Activated naive CD4-positive, alpha-beta T cell treated with anti-CD3 and anti-CD28 coated beads, Interleukin-2, amount 10 ng/mL, durations not matched to agents 7 days and 5 days (primary cell): ENCODE results near the gene FOXO3.

Experiments
- CTCF ChIA-PET: fragments of 350-600 bp; sonication (Branson Sonifier 250); formaldehyde crosslinking; loops from one replicate; lab custom pipeline; 2021; ENCODE audit warnings: antibody characterized with exemption; lab: Charles Lee
- DNase-seq: peaks from one replicate; pipeline ENCODE4 v3.0.0-alpha.2; 2020
- H3K27ac Mint-ChIP-seq: one replicate; pipeline ENCODE4 v1.8.0; 2021; ENCODE audit warnings: mild to moderate bottlenecking, moderate library complexity, mixed read lengths
- H3K27me3 Mint-ChIP-seq: one replicate; pipeline ENCODE4 v1.8.0; 2021; ENCODE audit warnings: mild to moderate bottlenecking, mixed read lengths
- H3K36me3 Mint-ChIP-seq: one replicate; pipeline ENCODE4 v1.8.0; 2021; ENCODE audit warnings: mixed read lengths
- H3K4me1 Mint-ChIP-seq: one replicate; pipeline ENCODE4 v1.8.0; 2021; ENCODE audit warnings: mixed read lengths
- H3K4me3 Mint-ChIP-seq: one replicate; pipeline ENCODE4 v1.8.0; 2021; ENCODE audit warnings: mild to moderate bottlenecking, moderate library complexity, mixed read lengths
- H3K9me3 Mint-ChIP-seq: one replicate; pipeline ENCODE4 v1.8.0; 2021; ENCODE audit warnings: mixed read lengths

FOXO3 gene

GRCh38 chr6:108699290-108700041 is 138.7 kb downstream of the FOXO3 start:
- H3K4me1 Mint-ChIP-seq = peaks cover 5% of the 10 kb centered on the region
- CTCF ChIA-PET = no interaction called here
- no peak overlapping the region for H3K4me3 Mint-ChIP-seq
- H3K27me3 Mint-ChIP-seq = peaks cover 3% of the 10 kb centered on the region
- DNase-seq = no peak
- H3K36me3 Mint-ChIP-seq = no peaks in the 10 kb centered on the region
- peaks cover 17% of the 10 kb centered on the region for H3K9me3 Mint-ChIP-seq
- H3K27ac Mint-ChIP-seq = no peak overlapping the region

DNA sequence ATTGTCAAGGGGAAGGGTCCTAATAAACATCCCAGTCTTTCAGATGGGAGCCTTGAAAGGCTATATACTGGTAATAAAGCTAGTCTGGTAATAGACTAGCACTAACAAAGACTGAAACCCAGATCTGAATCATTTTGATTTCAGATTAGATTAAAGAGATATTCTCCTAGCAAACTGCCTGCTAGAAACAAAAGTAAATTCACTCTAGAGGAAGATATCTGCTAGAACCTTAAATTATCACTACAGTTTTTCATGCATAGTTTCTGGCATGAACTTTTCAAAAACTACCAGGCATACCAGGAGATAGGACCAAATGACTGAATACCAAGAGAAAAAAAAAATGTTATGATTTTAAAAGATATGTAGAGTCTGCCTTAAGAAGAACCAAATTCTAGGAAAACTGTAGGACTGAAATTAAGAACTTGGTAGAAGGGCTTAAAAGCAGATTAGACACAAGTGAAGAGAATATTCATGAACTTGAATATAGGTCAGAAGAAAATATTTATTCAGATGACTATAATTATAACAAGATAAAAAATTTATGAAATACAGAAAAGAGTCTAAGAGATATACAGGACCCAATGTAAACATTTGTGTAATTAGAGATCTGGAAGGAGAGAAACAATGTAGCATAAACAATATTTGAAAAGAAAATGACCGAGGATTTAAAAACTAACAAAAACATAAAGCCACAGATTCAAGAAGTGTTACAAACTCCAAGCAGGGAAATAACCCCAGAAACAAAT is 141.6 kb downstream of the FOXO3 start:
- no peak overlapping the region for H3K4me3 Mint-ChIP-seq
- peaks cover 7% of the 10 kb centered on the region for H3K27me3 Mint-ChIP-seq
- peaks cover 17% of the 10 kb centered on the region for H3K9me3 Mint-ChIP-seq
- peaks cover 5% of the 10 kb centered on the region for H3K4me1 Mint-ChIP-seq
- no peak for DNase-seq
- CTCF ChIA-PET = interaction anchor here (1.1 kb wide), 1 partner anchor 181 kb away, joined by 3 read pairs; no protein-coding TSS in a partner anchor
- no peaks in the 10 kb centered on the region for H3K36me3 Mint-ChIP-seq
- H3K27ac Mint-ChIP-seq = no peak overlapping the region

DNA sequence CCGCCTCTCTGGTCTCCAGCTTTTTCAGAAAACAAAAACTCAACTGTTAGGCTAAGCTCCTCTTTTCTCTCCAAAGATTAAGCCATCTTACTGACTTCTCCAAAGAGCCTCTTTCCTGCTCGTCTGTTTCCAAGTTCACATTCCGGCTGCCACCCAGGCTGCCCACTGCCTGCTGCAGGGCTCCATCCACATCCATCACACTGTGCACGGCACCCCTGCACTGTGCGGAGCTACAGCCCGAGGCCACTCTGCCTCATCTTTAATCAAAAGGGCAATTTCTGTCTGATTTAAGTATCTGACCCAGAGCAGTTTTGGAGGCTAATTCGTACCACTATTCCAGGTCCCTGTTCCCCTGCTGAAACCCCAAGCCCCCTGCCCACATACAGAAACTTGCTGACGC is 145.9 kb downstream of the FOXO3 start:
- no peak for DNase-seq
- Mint-ChIP-seq H3K27me3 (peaks cover 7% of the 10 kb centered on the region), H3K4me1 (peaks cover 5% of the 10 kb centered on the region), H3K36me3 (no peaks in the 10 kb centered on the region), H3K27ac (no peak overlapping the region), H3K4me3 (no peak overlapping the region), H3K9me3 (peaks cover 8% of the 10 kb centered on the region)
- CTCF ChIA-PET = no interaction called here

DNA sequence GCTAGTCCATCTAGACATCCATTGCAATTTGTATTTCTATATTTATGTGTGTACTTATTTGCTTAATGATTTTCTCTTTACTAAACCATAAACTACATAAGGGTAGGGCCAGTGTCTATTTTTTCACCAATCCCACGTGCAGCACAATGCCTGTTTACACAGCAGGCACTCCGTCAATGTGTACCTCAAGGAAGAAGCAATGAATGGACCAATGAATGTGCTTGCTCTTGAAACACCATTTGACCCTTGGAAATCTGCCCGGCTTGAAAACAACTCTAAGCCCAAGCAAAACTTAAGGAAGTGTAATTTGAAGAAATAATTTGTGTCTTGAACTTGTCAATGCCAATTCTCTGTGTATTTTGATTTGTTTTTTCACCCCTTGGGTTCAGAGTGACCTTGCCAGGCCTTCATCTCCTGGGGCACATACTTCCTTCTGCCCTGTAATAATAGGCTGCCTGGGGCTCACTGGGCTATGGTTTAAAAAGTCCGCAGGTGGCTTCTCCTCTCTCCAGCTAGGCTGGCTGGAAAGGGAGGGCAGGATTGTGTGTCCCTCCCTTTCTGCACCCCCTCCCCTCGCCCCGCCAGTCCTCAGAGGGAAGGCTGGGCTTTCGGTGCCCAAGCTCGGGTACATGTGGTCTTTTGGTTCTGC is 146.7 kb downstream of the FOXO3 start:
- H3K36me3 Mint-ChIP-seq = no peaks in the 10 kb centered on the region
- no peak overlapping the region for H3K4me3 Mint-ChIP-seq
- H3K9me3 Mint-ChIP-seq = peaks cover 4% of the 10 kb centered on the region
- CTCF ChIA-PET = no interaction called here
- peaks cover 5% of the 10 kb centered on the region for H3K4me1 Mint-ChIP-seq
- DNase-seq = no peak
- H3K27ac Mint-ChIP-seq = no peak overlapping the region
- H3K27me3 Mint-ChIP-seq = peaks cover 4% of the 10 kb centered on the region

DNA sequence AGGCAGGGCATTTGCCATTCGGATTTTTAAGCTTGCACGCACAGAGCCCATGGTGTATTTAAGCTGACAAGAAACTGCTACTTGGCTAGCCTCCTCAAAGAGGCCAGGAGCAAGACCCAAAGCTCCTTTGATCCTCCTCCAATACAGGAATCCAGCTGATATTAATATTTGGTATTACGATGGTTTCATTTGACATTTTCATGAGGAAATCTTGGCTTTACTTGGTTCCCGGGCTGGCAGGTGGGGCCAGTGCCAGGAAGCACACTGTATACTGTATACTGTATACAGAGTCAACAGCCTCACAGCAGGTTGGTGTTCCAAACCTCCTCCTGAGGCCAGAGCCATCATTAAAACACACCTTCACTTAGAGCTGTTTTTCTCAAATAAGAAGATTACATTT is 149.3 kb downstream of the FOXO3 start:
- DNase-seq = no peak
- CTCF ChIA-PET = no interaction called here
- H3K36me3 Mint-ChIP-seq = no peaks in the 10 kb centered on the region
- H3K4me3 Mint-ChIP-seq = no peak overlapping the region
- no peaks in the 10 kb centered on the region for H3K9me3 Mint-ChIP-seq
- H3K27me3 Mint-ChIP-seq = peaks cover 4% of the 10 kb centered on the region
- H3K27ac Mint-ChIP-seq = no peak overlapping the region
- peaks cover 15% of the 10 kb centered on the region for H3K4me1 Mint-ChIP-seq

DNA sequence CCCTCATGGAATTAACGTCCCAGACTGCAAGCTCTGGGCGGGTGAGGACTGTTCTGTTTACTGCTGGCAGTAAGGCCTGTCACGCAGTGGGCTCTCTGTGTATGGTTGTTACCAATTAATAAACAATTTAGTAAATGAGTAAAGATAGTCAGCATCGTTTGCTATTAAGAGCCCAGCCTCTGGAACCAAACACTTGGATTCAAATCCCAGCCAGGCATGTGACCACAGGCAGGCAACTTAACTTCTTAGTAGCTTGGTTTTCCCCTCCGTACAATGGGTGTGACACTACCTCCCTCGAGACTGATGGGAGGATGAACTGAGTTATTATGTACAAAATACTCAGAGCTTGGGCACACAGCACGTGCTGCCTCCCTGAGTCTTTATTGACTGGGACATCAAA is 149.8 kb downstream of the FOXO3 start:
- DNase-seq = no peak
- no peaks in the 10 kb centered on the region for H3K9me3 Mint-ChIP-seq
- H3K27me3 Mint-ChIP-seq = peaks cover 7% of the 10 kb centered on the region
- CTCF ChIA-PET = no interaction called here
- H3K4me3 Mint-ChIP-seq = no peak overlapping the region
- H3K27ac Mint-ChIP-seq = no peak overlapping the region
- no peaks in the 10 kb centered on the region for H3K36me3 Mint-ChIP-seq
- H3K4me1 Mint-ChIP-seq = peaks cover 20% of the 10 kb centered on the region

DNA sequence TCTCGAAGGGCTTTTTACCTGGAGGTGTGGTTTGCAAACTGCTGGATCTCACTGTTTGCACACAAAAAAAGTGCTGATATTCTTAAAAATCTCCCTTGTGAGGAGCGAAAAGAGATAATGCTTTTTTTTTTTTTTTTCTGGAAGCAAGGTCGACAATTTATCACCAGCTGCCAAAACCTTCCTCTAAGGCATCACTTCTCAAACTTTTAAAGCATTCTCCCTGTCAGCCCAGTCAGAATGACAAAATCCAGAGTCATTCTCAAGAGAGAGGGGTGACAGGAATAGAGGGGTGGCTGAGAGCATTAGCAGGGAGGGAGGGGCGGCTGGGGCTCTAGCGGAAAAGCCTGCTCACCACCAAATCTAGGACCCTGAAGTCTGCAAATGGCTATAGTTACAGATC is 150.4 kb downstream of the FOXO3 start:
- H3K27me3 Mint-ChIP-seq = peaks cover 9% of the 10 kb centered on the region
- no peaks in the 10 kb centered on the region for H3K36me3 Mint-ChIP-seq
- H3K4me1 Mint-ChIP-seq = peaks cover 21% of the 10 kb centered on the region
- no peak overlapping the region for H3K27ac Mint-ChIP-seq
- CTCF ChIA-PET = no interaction called here
- no peak overlapping the region for H3K4me3 Mint-ChIP-seq
- no peak for DNase-seq
- no peaks in the 10 kb centered on the region for H3K9me3 Mint-ChIP-seq

DNA sequence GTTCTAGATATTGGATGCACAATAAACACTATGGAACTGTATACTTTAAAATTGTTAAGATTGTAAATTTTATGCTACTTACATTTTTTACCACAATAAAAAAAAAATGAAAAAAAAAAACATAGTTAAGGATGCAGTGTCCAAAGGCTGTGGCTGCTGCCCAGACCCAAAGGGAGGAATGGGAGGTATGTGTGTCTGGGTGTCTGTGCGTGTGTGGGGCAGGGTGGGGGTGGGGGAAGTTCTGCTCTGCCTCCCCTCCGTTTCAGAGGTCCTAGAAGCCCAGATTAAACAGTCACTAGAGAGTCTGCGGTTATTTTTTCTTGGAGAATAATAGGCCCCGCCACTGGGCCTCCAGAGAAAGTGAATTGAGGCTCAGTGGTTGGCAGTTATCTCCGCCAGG is 151.1 kb downstream of the FOXO3 start:
- H3K4me1 Mint-ChIP-seq = peaks cover 21% of the 10 kb centered on the region
- CTCF ChIA-PET = no interaction called here
- no peak overlapping the region for H3K4me3 Mint-ChIP-seq
- H3K27ac Mint-ChIP-seq = no peak overlapping the region
- no peak for DNase-seq
- H3K9me3 Mint-ChIP-seq = no peaks in the 10 kb centered on the region
- H3K36me3 Mint-ChIP-seq = no peaks in the 10 kb centered on the region
- H3K27me3 Mint-ChIP-seq = peaks cover 5% of the 10 kb centered on the region

DNA sequence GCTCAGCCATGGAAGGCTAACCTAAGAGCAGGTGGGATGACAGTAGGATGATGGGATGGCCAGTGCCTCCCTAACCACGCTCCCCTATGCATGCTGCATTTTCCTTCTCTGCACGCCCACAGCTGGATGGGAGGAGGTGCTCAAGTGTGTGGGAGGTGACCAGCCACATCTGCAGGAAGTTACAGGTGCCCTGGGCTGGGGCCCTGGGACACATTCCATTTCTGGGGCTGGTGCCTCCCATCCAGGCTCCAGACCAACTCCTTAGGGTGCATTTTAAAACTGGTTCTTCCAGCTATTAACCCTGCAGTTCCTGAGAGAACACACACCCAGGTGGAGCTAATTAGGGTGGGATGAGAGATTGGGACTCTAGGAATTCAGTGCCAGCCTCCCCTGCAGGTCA is 152.2 kb downstream of the FOXO3 start:
- no peak for DNase-seq
- H3K4me1 Mint-ChIP-seq = peaks cover 21% of the 10 kb centered on the region
- no peaks in the 10 kb centered on the region for H3K9me3 Mint-ChIP-seq
- no peak overlapping the region for H3K27ac Mint-ChIP-seq
- no peak overlapping the region for H3K4me3 Mint-ChIP-seq
- H3K27me3 Mint-ChIP-seq = peaks cover 5% of the 10 kb centered on the region
- CTCF ChIA-PET = no interaction called here
- H3K36me3 Mint-ChIP-seq = no peaks in the 10 kb centered on the region

DNA sequence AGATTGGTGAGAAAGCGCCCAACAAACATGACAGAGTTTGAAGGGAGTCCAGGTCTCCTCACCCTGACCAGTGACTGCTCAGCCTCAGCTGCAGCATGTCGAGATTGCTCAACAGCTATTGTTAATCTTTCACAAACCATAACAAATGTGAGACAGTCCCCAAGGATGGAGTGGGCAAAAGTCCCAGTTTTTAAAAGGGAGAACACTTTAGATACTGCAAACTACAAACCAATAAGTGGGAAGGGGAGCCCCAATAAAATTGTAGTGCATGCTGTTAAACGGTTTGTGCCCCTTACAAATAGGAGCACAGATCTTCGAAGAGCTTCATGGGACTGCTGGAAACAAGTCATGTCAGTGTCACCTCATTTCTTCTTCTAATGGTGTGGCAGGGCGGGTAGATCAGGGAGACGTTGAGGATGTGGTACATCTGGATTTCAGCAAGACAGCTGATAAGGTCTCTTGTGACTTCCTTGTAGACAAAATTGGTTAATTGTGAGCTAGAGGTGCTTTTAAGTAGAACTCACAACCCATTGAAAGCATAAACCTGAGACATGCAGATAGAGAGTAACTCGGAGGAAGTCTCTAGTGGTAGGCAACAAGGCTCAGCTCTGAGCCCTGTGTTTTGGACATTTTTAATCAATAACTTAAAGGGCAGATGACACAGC is 153.5 kb downstream of the FOXO3 start:
- peaks cover 8% of the 10 kb centered on the region for H3K27me3 Mint-ChIP-seq
- H3K9me3 Mint-ChIP-seq = no peaks in the 10 kb centered on the region
- peak overlapping the region; percentile 39 for H3K27ac Mint-ChIP-seq
- peaks cover 21% of the 10 kb centered on the region for H3K4me1 Mint-ChIP-seq
- DNase-seq = peak; percentile 38
- H3K36me3 Mint-ChIP-seq = no peaks in the 10 kb centered on the region
- H3K4me3 Mint-ChIP-seq = no peak overlapping the region
- CTCF ChIA-PET = no interaction called here

DNA sequence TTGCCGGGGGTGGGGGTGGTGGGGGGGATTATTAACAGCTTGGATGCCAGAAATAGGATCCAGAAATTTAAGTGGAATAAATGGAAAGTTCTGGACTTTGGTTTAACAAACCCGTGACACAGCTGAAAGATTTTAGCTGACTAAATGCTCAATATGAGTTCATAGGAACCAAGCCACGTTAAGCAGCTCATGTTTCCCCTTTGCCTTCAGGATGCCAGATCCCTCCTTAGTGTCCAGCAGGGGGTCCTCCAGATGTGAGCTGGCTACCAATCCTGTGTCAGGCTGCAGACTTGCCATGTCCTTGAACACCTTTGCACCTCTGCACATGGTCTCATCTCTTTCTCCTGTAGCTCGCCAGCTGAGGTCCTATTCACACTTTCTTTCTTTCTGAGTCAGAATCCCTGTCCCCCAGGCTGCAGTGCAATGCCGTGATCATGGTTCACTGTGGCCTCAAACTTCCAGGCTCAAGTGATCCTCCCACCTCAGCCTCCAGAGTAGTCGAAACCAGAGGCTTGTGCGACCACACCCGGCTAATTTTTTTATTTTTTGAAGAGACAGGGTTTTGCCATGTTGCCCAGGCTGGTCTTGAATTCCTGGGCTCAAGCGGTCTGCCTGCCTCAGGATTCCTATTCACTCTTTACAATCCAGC is 154.2 kb downstream of the FOXO3 start:
- Mint-ChIP-seq H3K36me3 (no peaks in the 10 kb centered on the region), H3K27ac (no peak overlapping the region), H3K27me3 (peaks cover 13% of the 10 kb centered on the region), H3K4me3 (no peak overlapping the region), H3K9me3 (no peaks in the 10 kb centered on the region), H3K4me1 (peaks cover 21% of the 10 kb centered on the region)
- CTCF ChIA-PET = no interaction called here
- no peak for DNase-seq

DNA sequence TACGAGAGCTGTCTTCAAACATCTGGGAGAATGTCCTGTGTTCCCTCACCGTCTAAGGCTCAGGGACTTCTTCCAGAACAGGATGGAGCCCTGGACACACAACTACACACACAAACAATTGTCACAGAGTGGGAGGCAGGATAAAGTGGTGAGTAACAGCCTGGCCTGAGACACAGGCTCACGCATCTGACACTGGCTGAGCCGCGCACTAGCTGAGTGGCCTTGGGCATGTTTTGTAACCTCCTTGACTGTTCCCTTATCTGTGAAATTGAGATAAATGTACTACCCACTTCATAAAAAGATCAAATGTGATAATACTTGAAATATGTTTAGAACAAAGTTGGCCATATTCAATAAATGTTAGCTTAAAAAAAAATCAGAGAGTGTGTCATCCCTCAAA is 155.1 kb downstream of the FOXO3 start:
- no peak for DNase-seq
- CTCF ChIA-PET = no interaction called here
- peaks cover 21% of the 10 kb centered on the region for H3K4me1 Mint-ChIP-seq
- no peaks in the 10 kb centered on the region for H3K36me3 Mint-ChIP-seq
- H3K9me3 Mint-ChIP-seq = no peaks in the 10 kb centered on the region
- no peak overlapping the region for H3K4me3 Mint-ChIP-seq
- H3K27ac Mint-ChIP-seq = no peak overlapping the region
- H3K27me3 Mint-ChIP-seq = peaks cover 13% of the 10 kb centered on the region

GRCh38 chr6:108716801-108717791 is 156.4 kb downstream of the FOXO3 start:
- CTCF ChIA-PET = no interaction called here
- Mint-ChIP-seq H3K36me3 (no peaks in the 10 kb centered on the region), H3K4me3 (no peak overlapping the region), H3K27ac (peak overlapping the region; percentile 42), H3K27me3 (peaks cover 21% of the 10 kb centered on the region), H3K4me1 (peaks cover 24% of the 10 kb centered on the region), H3K9me3 (no peaks in the 10 kb centered on the region)
- DNase-seq = no peak
